ENCODE measurements around the gene ATP1A4. TPM values are rescaled to one million over a fixed set of nuclear protein-coding genes. Genes with fewer than 3 reads are reported as not detected.

ATP1A4 gene
- not detected in 2 replicates for total RNA-seq (ENCODE audit: low replicate concordance)

GRCh38 chr1:160151303-160151702, at the start of gene ATP1A4:
Gene ATP1A4 (plus strand): TSS chr1:160151603. CDS start chr1:160152041, 438 bp downstream.
- no peak within 1 kb of the TSS for H3K4me3 ChIP-seq (ENCODE audit: low read depth, low read length)
- TF ChIP-seq CTCF (IDR thresholded peaks at IDR 0.05; ENCODE audit: insufficient read depth, low read length), result no peak
- no peak for DNase-seq (ENCODE audit: low read depth)

GRCh38 chr1:160101717-160102522, 49.5 kb upstream of the ATP1A4 start:
- TF ChIP-seq CTCF (IDR thresholded peaks at IDR 0.05; ENCODE audit: insufficient read depth, low read length), result no peak
- no peak overlapping the region for H3K4me3 ChIP-seq (ENCODE audit: low read depth, low read length)
- no peak for DNase-seq (ENCODE audit: low read depth)

- no peak for TF ChIP-seq CTCF (IDR thresholded peaks at IDR 0.05; ENCODE audit: insufficient read depth, low read length)
- no peak overlapping the region for H3K4me3 ChIP-seq (ENCODE audit: low read depth, low read length)
- DNase-seq (ENCODE audit: low read depth), result no peak
These were observed 47.6 kb upstream of the ATP1A4 start for GRCh38 chr1:160103658-160104408.

- no peak for DNase-seq (ENCODE audit: low read depth)
These were observed 46.9 kb upstream of the ATP1A4 start for GRCh38 chr1:160104486-160104885.

GRCh38 chr1:160105155-160105554, 46.2 kb upstream of the ATP1A4 start:
- DNase-seq (ENCODE audit: low read depth), result no peak
- H3K4me3 ChIP-seq (ENCODE audit: low read depth, low read length), result no peak overlapping the region
- no peak for TF ChIP-seq CTCF (IDR thresholded peaks at IDR 0.05; ENCODE audit: insufficient read depth, low read length)

More at GRCh38 chr1:160104486-160104885, 46.9 kb upstream of the ATP1A4 start:
- H3K4me3 ChIP-seq (ENCODE audit: low read depth, low read length), result no peak overlapping the region
- no peak for TF ChIP-seq CTCF (IDR thresholded peaks at IDR 0.05; ENCODE audit: insufficient read depth, low read length)

GRCh38 chr1:160107512-160107911, 43.9 kb upstream of the ATP1A4 start:
- TF ChIP-seq CTCF (IDR thresholded peaks at IDR 0.05; ENCODE audit: insufficient read depth, low read length), result no peak
- no peak overlapping the region for H3K4me3 ChIP-seq (ENCODE audit: low read depth, low read length)
- DNase-seq (ENCODE audit: low read depth), result no peak

Measured in fibroblast of the aortic adventitia (primary cell).